Fibroblast of skin of right quadriceps (primary cell): ENCODE data around the gene CADPS.

Source experiments
- DNase-seq: peaks from one replicate; pipeline ENCODE4 v3.0.0-alpha.2; 2013

The CADPS gene

GRCh38 chr3:62874711-62875557 is at the start of gene CADPS:
Gene CADPS (minus strand): TSS chr3:62875416. CDS start chr3:62875029, 387 bp downstream.
- DNase-seq = peak; percentile 50

GRCh38 chr3:62923066-62923465 is 47.9 kb upstream of the CADPS start:
- DNase-seq = peak; percentile 8

GRCh38 chr3:62922326-62922725 is 47.1 kb upstream of the CADPS start:
- peak; percentile 63 for DNase-seq

GRCh38 chr3:62920466-62920784 is 45.2 kb upstream of the CADPS start:
- no peak for DNase-seq

- no peak for DNase-seq
Observed at GRCh38 chr3:62919784-62920465, 44.7 kb upstream of the CADPS start.

GRCh38 chr3:62918777-62919176 is 43.6 kb upstream of the CADPS start:
- DNase-seq = no peak

- no peak for DNase-seq
Observed at GRCh38 chr3:62918131-62918530, 42.9 kb upstream of the CADPS start.

GRCh38 chr3:62911526-62911925 is 36.3 kb upstream of the CADPS start:
- DNase-seq = peak; percentile 12

- no peak for DNase-seq
Observed at GRCh38 chr3:62905331-62905730, 30.1 kb upstream of the CADPS start.

GRCh38 chr3:62898530-62899496 is 23.6 kb upstream of the CADPS start:
- DNase-seq = no peak

GRCh38 chr3:62895901-62896300 is 20.7 kb upstream of the CADPS start:
- DNase-seq = no peak

GRCh38 chr3:62892951-62893350 is 17.7 kb upstream of the CADPS start:
- no peak for DNase-seq

GRCh38 chr3:62892045-62892444 is 16.8 kb upstream of the CADPS start:
- no peak for DNase-seq

- DNase-seq = no peak
Observed at GRCh38 chr3:62888778-62889177, 13.6 kb upstream of the CADPS start.

GRCh38 chr3:62888180-62888579 is 13.0 kb upstream of the CADPS start:
- DNase-seq = no peak

GRCh38 chr3:62885136-62885535 is 9.9 kb upstream of the CADPS start:
- DNase-seq = no peak

GRCh38 chr3:62884096-62884870 is 9.1 kb upstream of the CADPS start:
- no peak for DNase-seq

GRCh38 chr3:62882676-62883200 is 7.5 kb upstream of the CADPS start:
- DNase-seq = peak; percentile 1

- DNase-seq = peak; percentile 62
Observed at GRCh38 chr3:62876064-62876463, 848 bp upstream of the CADPS start.

GRCh38 chr3:62875558-62876002 is 364 bp upstream of the CADPS start:
- no peak for DNase-seq

GRCh38 chr3:62873761-62874710 is 1.2 kb downstream of the CADPS start:
- DNase-seq = peak; percentile 54
